HG02623 (cell line): ENCODE data around the gene GRP.

Experiments
- ATAC-seq: cut with Tn5 transposase; IDR thresholded peaks from one replicate; pipeline ENCODE4 v1.9.1; 2021; ENCODE audit warnings: moderate library complexity; ENCODE audit not compliant: unreplicated experiment

The GRP gene

GRCh38 chr18:59266886-59267502 is 47.0 kb downstream of the GRP start:
- no peak for ATAC-seq

- no peak for ATAC-seq
These were observed 47.7 kb downstream of the GRP start for GRCh38 chr18:59267503-59268126.

GRCh38 chr18:59268127-59268720 is 48.3 kb downstream of the GRP start:
- ATAC-seq = no peak

- ATAC-seq = no peak
These were observed 49.0 kb downstream of the GRP start for GRCh38 chr18:59268721-59269562.

- ATAC-seq = no peak
These were observed 49.7 kb downstream of the GRP start for GRCh38 chr18:59269563-59270119.

GRCh38 chr18:59270689-59271257 is 50.8 kb downstream of the GRP start:
- no peak for ATAC-seq

GRCh38 chr18:59271606-59272220 is 51.8 kb downstream of the GRP start:
- ATAC-seq = no peak

GRCh38 chr18:59272221-59272888 is 52.4 kb downstream of the GRP start:
- no peak for ATAC-seq

GRCh38 chr18:59272891-59273758 is 53.2 kb downstream of the GRP start, which contains the start of gene RAX:
Gene RAX (minus strand): TSS chr18:59273454. CDS start chr18:59273206, 248 bp downstream.
- peak; percentile 41 for ATAC-seq

- no peak for ATAC-seq
These were observed 54.0 kb downstream of the GRP start for GRCh38 chr18:59273759-59274532.

GRCh38 chr18:59274533-59274928 is 54.6 kb downstream of the GRP start:
- ATAC-seq = no peak

- no peak for ATAC-seq
These were observed 55.5 kb downstream of the GRP start for GRCh38 chr18:59275406-59275949.

- ATAC-seq = no peak
These were observed 56.1 kb downstream of the GRP start for GRCh38 chr18:59276047-59276446.

GRCh38 chr18:59278793-59279192 is 58.8 kb downstream of the GRP start:
- no peak for ATAC-seq

- ATAC-seq = no peak
These were observed 59.2 kb downstream of the GRP start for GRCh38 chr18:59279193-59279592.

- no peak for ATAC-seq
These were observed 59.8 kb downstream of the GRP start for GRCh38 chr18:59279722-59280121.
